Fibroblast of lung (primary cell): Measurements from ENCODE around the gene NDUFAF8. TPM values are rescaled to one million over a fixed set of nuclear protein-coding genes. Genes with fewer than 3 reads are reported as not detected.

Experiments
- DNase-seq, 2 donors: peaks; one replicate each; pipeline versions ENCODE4 v3.0.0 to v3.0.0-alpha.2; 2010; ENCODE audit warnings: low read depth in 2 of 2
- H2AFZ ChIP-seq: 2 replicates; pipeline ENCODE4 v1.5.1; 2012; ENCODE audit warnings: low read length, control low read depth, inconsistent platforms
- H3K27ac ChIP-seq: 2 replicates; pipeline ENCODE4 v1.5.1; 2011; ENCODE audit warnings: low read length, control low read depth; ENCODE audit not compliant: insufficient read depth
- H3K27me3 ChIP-seq: 2 replicates; pipeline ENCODE4 v1.5.1; 2011; ENCODE audit warnings: mild to moderate bottlenecking, low read length; ENCODE audit not compliant: control insufficient read depth, insufficient read depth
- H3K36me3 ChIP-seq: 2 replicates; pipeline ENCODE4 v1.5.1; 2011; ENCODE audit warnings: low read length; ENCODE audit not compliant: control insufficient read depth, insufficient read depth
- H3K4me1 ChIP-seq: 2 replicates; pipeline ENCODE4 v1.5.1; 2011; ENCODE audit warnings: low read length; ENCODE audit not compliant: control insufficient read depth, insufficient read depth; ENCODE audit errors: extremely low read depth
- H3K4me2 ChIP-seq: 2 replicates; pipeline ENCODE4 v1.5.1; 2011; ENCODE audit warnings: low read length, control low read depth; ENCODE audit not compliant: insufficient read depth; ENCODE audit errors: extremely low read depth
- H3K4me3 ChIP-seq, 4 experiments: fragments of 200-600 bp in 1 of 4; sonication (generic) in 1 of 4; replicated peaks in 1 of 4; 2 replicates each; pipeline ENCODE4 v1.5.1; 2011 to 2016; ENCODE audit warnings: low read length in 4 of 4, low read depth in 3 of 4, mild to moderate bottlenecking in 3 of 4, control low read depth in 2 of 4, inconsistent platforms in 1 of 4, mixed read lengths in 1 of 4; ENCODE audit not compliant: insufficient read depth in 1 of 4; ENCODE audit errors: control extremely low read depth in 1 of 4
- H3K79me2 ChIP-seq: 2 replicates; pipeline ENCODE4 v1.5.1; 2012; ENCODE audit warnings: mild to moderate bottlenecking, low read length, inconsistent platforms; ENCODE audit not compliant: control insufficient read depth, insufficient read depth
- H3K9ac ChIP-seq: 2 replicates; pipeline ENCODE4 v1.5.1; 2011; ENCODE audit warnings: mild to moderate bottlenecking, low read length, control low read depth; ENCODE audit not compliant: insufficient read depth
- H3K9me3 ChIP-seq: 2 replicates; pipeline ENCODE4 v1.5.1; 2012; ENCODE audit warnings: low read depth, low read length; ENCODE audit not compliant: control insufficient read depth, insufficient read depth
- H4K20me1 ChIP-seq: 2 replicates; pipeline ENCODE4 v1.5.1; 2011; ENCODE audit warnings: low read length; ENCODE audit not compliant: control insufficient read depth, insufficient read depth; ENCODE audit errors: extremely low read depth
- EZH2 ChIP-seq: IDR thresholded peaks from 2 replicates; pipeline ENCODE4 v1.5.1; 2012; ENCODE audit warnings: low read length, control low read depth, mild to moderate bottlenecking; ENCODE audit errors: missing control alignments
- polyA plus RNA-seq, 2 donors: library from polyadenylated mRNA; depleted of rRNA in 1 of 2; stranded (reverse) in 1 of 2; unstranded in 1 of 2; fragments of >200 nt; gene quantifications; 2 replicates each; pipeline ENCODE4 v1.2.1, GENCODE V29; 2011 to 2012; ENCODE audit warnings: missing spikeins in 1 of 2
- total RNA-seq: library from RNA; depleted of rRNA; stranded (reverse); fragments of >200 nt; gene quantifications from 2 replicates; pipeline ENCODE4 v1.2.1, GENCODE V29; 2014
- TF ChIP-seq, protein P1 (sequence below), 2 donors: IDR thresholded peaks in 1 of 2; conservative IDR thresholded peaks in 1 of 2; 1 replicate in 1 of 2; 2 replicates in 1 of 2; pipeline ENCODE4 v1.5.1; 2011 to 2012; ENCODE audit warnings: low read length in 2 of 2, control low read depth in 1 of 2, inconsistent platforms in 1 of 2, low read depth in 1 of 2, mild to moderate bottlenecking in 1 of 2

Gene NDUFAF8
- total and polyA plus RNA-seq, 2 donors (not counting 1 experiment from before 2014, with no cell fraction given), result 41.9 to 102 TPM

DNA sequence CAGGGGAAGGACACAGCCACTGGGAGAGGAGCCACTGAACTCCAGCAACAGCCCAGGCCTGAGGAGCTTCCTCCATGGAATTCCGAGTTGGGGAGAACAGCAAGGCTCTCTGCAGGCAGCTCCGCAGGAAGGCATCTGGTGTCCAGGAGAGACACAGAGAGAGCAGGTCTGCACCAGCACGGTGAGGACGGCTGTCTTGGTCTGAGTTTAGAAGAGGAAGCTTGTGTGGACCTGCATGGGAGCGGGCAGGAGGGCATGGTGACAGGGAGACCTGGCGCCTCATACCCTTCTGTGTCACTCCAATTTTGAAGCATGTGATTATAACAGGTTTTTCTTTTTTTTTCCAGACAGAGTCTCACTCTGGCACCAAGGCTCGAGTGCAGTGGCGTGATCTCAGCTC, 49.6 kb downstream of the NDUFAF8 start:
- no peak for DNase-seq
- no peak overlapping the region for H3K27ac ChIP-seq
- no peaks in the 10 kb centered on the region for H3K27me3 ChIP-seq
- H3K9me3 ChIP-seq, result no peaks in the 10 kb centered on the region
- no peak overlapping the region for H3K4me3 ChIP-seq
- no peak overlapping the region for H2AFZ ChIP-seq
- H3K36me3 ChIP-seq, result peaks cover 5% of the 10 kb centered on the region
- H3K4me1 ChIP-seq, result no peaks in the 10 kb centered on the region
- H3K9ac ChIP-seq, result no peak overlapping the region
- TF ChIP-seq, protein P1, sequence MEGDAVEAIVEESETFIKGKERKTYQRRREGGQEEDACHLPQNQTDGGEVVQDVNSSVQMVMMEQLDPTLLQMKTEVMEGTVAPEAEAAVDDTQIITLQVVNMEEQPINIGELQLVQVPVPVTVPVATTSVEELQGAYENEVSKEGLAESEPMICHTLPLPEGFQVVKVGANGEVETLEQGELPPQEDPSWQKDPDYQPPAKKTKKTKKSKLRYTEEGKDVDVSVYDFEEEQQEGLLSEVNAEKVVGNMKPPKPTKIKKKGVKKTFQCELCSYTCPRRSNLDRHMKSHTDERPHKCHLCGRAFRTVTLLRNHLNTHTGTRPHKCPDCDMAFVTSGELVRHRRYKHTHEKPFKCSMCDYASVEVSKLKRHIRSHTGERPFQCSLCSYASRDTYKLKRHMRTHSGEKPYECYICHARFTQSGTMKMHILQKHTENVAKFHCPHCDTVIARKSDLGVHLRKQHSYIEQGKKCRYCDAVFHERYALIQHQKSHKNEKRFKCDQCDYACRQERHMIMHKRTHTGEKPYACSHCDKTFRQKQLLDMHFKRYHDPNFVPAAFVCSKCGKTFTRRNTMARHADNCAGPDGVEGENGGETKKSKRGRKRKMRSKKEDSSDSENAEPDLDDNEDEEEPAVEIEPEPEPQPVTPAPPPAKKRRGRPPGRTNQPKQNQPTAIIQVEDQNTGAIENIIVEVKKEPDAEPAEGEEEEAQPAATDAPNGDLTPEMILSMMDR (conservative IDR thresholded peaks at IDR 0.05 in 1 of 2, IDR thresholded peaks at IDR 0.05 in 1 of 2; ENCODE audit: low read depth in 1 of 2, low read length in 2 of 2), result no peak
- no peak for TF ChIP-seq EZH2
- H3K4me2 ChIP-seq, result no peak overlapping the region
- H4K20me1 ChIP-seq, result no peaks in the 10 kb centered on the region
- H3K79me2 ChIP-seq, result peaks cover 35% of the 10 kb centered on the region

GRCh38 chr17:81289627-81290026, 50.5 kb downstream of the NDUFAF8 start:
- Histone ChIP-seq H3K27ac (no peak overlapping the region), H3K9ac (no peak overlapping the region), H3K4me3 (no peak overlapping the region), H3K4me2 (no peak overlapping the region), H3K4me1 (peaks cover 3% of the 10 kb centered on the region), H3K79me2 (peaks cover 39% of the 10 kb centered on the region), H3K9me3 (no peaks in the 10 kb centered on the region), H3K27me3 (no peaks in the 10 kb centered on the region), H3K36me3 (peaks cover 5% of the 10 kb centered on the region), H2AFZ (no peak overlapping the region), H4K20me1 (no peaks in the 10 kb centered on the region)
- TF ChIP-seq EZH2, result no peak
- TF ChIP-seq, protein P1 (conservative IDR thresholded peaks at IDR 0.05 in 1 of 2, IDR thresholded peaks at IDR 0.05 in 1 of 2; ENCODE audit: low read depth in 1 of 2, low read length in 2 of 2), result no peak
- DNase-seq, result no peak

GRCh38 chr17:81290230-81290629, 51.1 kb downstream of the NDUFAF8 start:
- Histone ChIP-seq H3K9ac (no peak overlapping the region), H3K4me3 (no peak overlapping the region), H3K4me2 (no peak overlapping the region), H3K36me3 (peaks cover 5% of the 10 kb centered on the region), H3K9me3 (no peaks in the 10 kb centered on the region), H2AFZ (no peak overlapping the region), H3K27ac (no peak overlapping the region), H3K79me2 (peaks cover 43% of the 10 kb centered on the region), H3K27me3 (no peaks in the 10 kb centered on the region), H4K20me1 (no peaks in the 10 kb centered on the region), H3K4me1 (peaks cover 3% of the 10 kb centered on the region)
- no peak for TF ChIP-seq EZH2
- TF ChIP-seq, protein P1 (conservative IDR thresholded peaks at IDR 0.05 in 1 of 2, IDR thresholded peaks at IDR 0.05 in 1 of 2; ENCODE audit: low read depth in 1 of 2, low read length in 2 of 2), result no peak
- no peak for DNase-seq

Other genes with a start within 250 kb of the NDUFAF8 start
- 9.2 and 11.2 TPM in 2 replicates for gene CHMP6, start 247.5 kb upstream of the NDUFAF8 start, total RNA-seq
- 30.1 and 34.4 TPM in 2 replicates for gene CHMP6, start 247.5 kb upstream of the NDUFAF8 start, polyA plus RNA-seq
- gene BAIAP2, start 204.2 kb upstream of the NDUFAF8 start, total RNA-seq, result 10.0 and 13.4 TPM in 2 replicates
- gene BAIAP2, start 204.2 kb upstream of the NDUFAF8 start, polyA plus RNA-seq, result 6.0 and 10.9 TPM in 2 replicates
- not detected in 2 replicates for gene PVALEF, start 73.8 kb upstream of the NDUFAF8 start, total RNA-seq
- not detected in 2 replicates for gene PVALEF, start 73.8 kb upstream of the NDUFAF8 start, polyA plus RNA-seq
- gene AATK, start 73.1 kb upstream of the NDUFAF8 start, total RNA-seq, result 0.26 and 0.50 TPM in 2 replicates
- gene AATK, start 73.1 kb upstream of the NDUFAF8 start, polyA plus RNA-seq, result 0.10 and 0.16 TPM in 2 replicates
- 7.4 and 8.5 TPM in 2 replicates for gene CEP131, start 16.4 kb upstream of the NDUFAF8 start, total RNA-seq
- gene CEP131, start 16.4 kb upstream of the NDUFAF8 start, polyA plus RNA-seq, result 2.0 and 3.3 TPM in 2 replicates
- gene TEPSIN, start 263 bp upstream of the NDUFAF8 start, total RNA-seq, result 11.2 and 11.3 TPM in 2 replicates
- 5.6 and 6.8 TPM in 2 replicates for gene TEPSIN, start 263 bp upstream of the NDUFAF8 start, polyA plus RNA-seq
- 53.2 and 60.4 TPM in 2 replicates for gene SLC38A10, start 56.0 kb downstream of the NDUFAF8 start, total RNA-seq
- 17.8 and 23.6 TPM in 2 replicates for gene SLC38A10, start 56.0 kb downstream of the NDUFAF8 start, polyA plus RNA-seq
- gene BAHCC1, start 156.1 kb downstream of the NDUFAF8 start, total RNA-seq, result 3.9 and 7.3 TPM in 2 replicates
- gene BAHCC1, start 156.1 kb downstream of the NDUFAF8 start, polyA plus RNA-seq, result 1.5 and 1.8 TPM in 2 replicates